ENCODE data around the gene COLGALT1. TPM values are rescaled to one million over a fixed set of nuclear protein-coding genes. Genes with fewer than 3 reads are reported as not detected.

The COLGALT1 gene
- total and polyA plus RNA-seq, 9 donors = 42.1 to 97.0 (median 75.8) TPM

DNA sequence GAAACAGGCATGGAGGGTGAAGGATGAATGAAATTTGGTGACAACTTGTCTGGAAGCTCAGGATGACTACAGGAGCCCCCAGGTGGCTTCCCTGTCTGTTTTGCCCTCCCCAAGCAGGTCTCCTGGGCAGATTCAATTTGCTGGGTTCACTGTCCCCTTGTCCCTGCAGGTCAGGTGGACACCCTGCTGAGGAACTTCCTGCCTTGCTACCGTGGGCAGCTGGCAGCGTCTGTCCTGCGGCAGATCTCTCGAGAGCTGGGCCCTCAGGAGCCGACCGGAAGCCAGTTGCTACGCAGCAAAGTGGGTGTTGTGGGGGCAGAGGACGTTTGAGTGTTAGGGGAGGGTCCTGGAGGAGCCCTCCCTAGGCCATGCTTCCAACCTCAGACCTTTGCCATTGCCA, 24.9 kb upstream of the COLGALT1 start:
- no peak overlapping the region for H3K27ac ChIP-seq (ENCODE audit: low read length)
- H3K36me3 ChIP-seq (ENCODE audit: control insufficient read depth, insufficient read depth, low read length) = no peaks in the 10 kb centered on the region
- peaks cover 2% of the 10 kb centered on the region for H3K27me3 ChIP-seq (ENCODE audit: control insufficient read depth, insufficient read depth, low read length)
- H3K9me3 ChIP-seq (replicated peaks; ENCODE audit: control insufficient read depth, low read depth, low read length) = peaks cover 7% of the 10 kb centered on the region
- WGBS (ENCODE audit: insufficient coverage) = 0% methylated on average over 3 of the region's 8 CpGs
- no peak overlapping the region for H3K4me3 ChIP-seq (ENCODE audit: low read length)
- no peaks in the 10 kb centered on the region for H3K4me1 ChIP-seq (ENCODE audit: control insufficient read depth, insufficient read depth, low read length)
- no peak for DNase-seq

DNA sequence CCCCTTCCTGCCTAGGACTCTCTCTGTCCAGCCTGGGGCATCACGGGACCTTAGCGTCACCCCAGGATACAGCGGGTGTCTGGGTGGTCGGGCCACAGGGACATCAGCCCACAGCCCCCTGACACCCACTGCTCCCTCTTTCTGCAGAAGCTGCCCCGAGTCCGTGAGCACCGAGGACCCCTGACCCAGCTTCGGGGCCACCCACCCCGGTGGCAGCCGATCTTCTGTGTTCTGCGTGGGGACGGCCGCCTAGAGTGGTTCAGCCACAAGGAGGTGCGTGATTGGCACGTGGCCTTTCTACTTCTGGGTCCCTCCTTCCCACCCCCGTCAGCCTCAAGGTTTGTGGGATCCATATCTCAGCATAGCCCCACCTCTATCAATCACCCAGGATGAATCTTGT, 23.3 kb upstream of the COLGALT1 start:
- no peak overlapping the region for H3K4me3 ChIP-seq (ENCODE audit: low read length)
- H3K27me3 ChIP-seq (ENCODE audit: control insufficient read depth, insufficient read depth, low read length) = peaks cover 2% of the 10 kb centered on the region
- no peak for DNase-seq
- WGBS (ENCODE audit: insufficient coverage) = 86% methylated on average over 15 of the region's 16 CpGs
- H3K36me3 ChIP-seq (ENCODE audit: control insufficient read depth, insufficient read depth, low read length) = no peaks in the 10 kb centered on the region
- H3K9me3 ChIP-seq (replicated peaks; ENCODE audit: control insufficient read depth, low read depth, low read length) = peaks cover 7% of the 10 kb centered on the region
- H3K4me1 ChIP-seq (ENCODE audit: control insufficient read depth, insufficient read depth, low read length) = no peaks in the 10 kb centered on the region
- no peak overlapping the region for H3K27ac ChIP-seq (ENCODE audit: low read length)

DNA sequence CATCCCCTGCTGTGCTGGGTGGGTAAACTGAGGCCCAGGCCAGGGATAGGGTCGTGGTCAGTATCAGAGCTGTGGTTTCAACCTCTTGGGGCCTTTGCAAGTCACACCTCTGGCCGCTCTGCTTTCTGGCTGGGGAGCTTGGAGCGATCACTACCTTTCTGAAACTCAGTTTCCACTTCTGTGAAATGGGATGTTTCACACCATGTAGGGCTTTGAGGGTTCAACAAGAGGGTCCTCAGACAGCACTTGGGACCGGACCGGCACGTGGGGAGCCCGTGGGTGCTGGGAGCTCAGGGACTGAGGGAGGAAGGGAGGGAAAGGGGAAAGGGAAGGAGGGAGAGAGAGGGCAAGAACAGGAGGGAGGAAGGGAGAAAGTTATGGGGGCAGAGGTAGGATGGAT, 22.9 kb upstream of the COLGALT1 start:
- Histone ChIP-seq H3K9me3 (replicated peaks; ENCODE audit: control insufficient read depth, low read depth, low read length) (peaks cover 7% of the 10 kb centered on the region), H3K4me1 (ENCODE audit: control insufficient read depth, insufficient read depth, low read length) (no peaks in the 10 kb centered on the region), H3K36me3 (ENCODE audit: control insufficient read depth, insufficient read depth, low read length) (no peaks in the 10 kb centered on the region), H3K27ac (ENCODE audit: low read length) (no peak overlapping the region), H3K4me3 (ENCODE audit: low read length) (no peak overlapping the region), H3K27me3 (ENCODE audit: control insufficient read depth, insufficient read depth, low read length) (peaks cover 2% of the 10 kb centered on the region)
- 69% methylated on average over 7 of the region's 7 CpGs for WGBS (ENCODE audit: insufficient coverage)
- no peak for DNase-seq

DNA sequence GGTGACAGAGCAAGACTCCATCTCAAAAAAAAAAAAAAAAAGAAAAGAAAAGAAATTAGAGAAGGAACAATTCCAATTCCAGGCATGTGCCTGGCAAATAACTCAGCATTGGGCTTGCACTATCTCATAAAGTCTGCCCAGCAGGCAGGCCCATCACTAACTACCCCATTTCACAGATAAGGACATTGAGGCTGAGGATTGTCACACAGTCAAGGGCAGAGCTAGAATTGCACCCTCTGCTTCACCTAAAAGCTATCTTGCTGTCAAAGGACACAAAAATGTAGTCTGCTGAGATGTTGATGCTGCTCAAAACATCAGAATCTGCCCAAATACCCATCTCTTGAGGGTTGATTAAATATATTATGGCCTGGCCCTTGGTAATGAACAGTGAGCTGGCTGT, 20.7 kb upstream of the COLGALT1 start:
- Histone ChIP-seq H3K27ac (ENCODE audit: low read length) (no peak overlapping the region), H3K9me3 (replicated peaks; ENCODE audit: control insufficient read depth, low read depth, low read length) (no peaks in the 10 kb centered on the region), H3K4me1 (ENCODE audit: control insufficient read depth, insufficient read depth, low read length) (peaks cover 10% of the 10 kb centered on the region), H3K27me3 (ENCODE audit: control insufficient read depth, insufficient read depth, low read length) (peaks cover 2% of the 10 kb centered on the region), H3K36me3 (ENCODE audit: control insufficient read depth, insufficient read depth, low read length) (no peaks in the 10 kb centered on the region), H3K4me3 (ENCODE audit: low read length) (no peak overlapping the region)
- DNase-seq = no peak

DNA sequence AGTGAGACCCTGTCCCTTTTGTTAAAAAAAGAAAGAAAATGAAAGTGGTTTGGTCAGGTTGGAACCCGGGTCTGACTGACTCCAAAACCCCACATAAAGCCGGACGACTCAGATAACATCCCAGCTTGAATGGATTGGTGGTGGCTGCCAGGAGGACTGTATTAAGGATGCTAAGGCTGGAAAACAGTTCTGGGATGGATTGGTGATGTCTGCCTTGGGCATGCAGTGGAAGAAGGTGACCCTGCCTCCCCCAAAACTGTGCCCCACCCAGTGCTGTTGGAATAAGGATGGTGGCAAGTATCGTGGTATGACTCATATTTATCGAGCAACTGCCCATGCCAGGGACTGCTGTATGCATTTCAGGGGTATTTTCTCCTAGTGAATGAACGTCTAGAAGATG, 18.5 kb upstream of the COLGALT1 start:
- no peak for DNase-seq
- peaks cover 11% of the 10 kb centered on the region for H3K4me1 ChIP-seq (ENCODE audit: control insufficient read depth, insufficient read depth, low read length)
- peaks cover under 1% of the 10 kb centered on the region for H3K27me3 ChIP-seq (ENCODE audit: control insufficient read depth, insufficient read depth, low read length)
- H3K36me3 ChIP-seq (ENCODE audit: control insufficient read depth, insufficient read depth, low read length) = no peaks in the 10 kb centered on the region
- H3K4me3 ChIP-seq (ENCODE audit: low read length) = no peak overlapping the region
- WGBS (ENCODE audit: insufficient coverage) = 77% methylated on average over 4 of the region's 6 CpGs
- peaks cover 6% of the 10 kb centered on the region for H3K9me3 ChIP-seq (replicated peaks; ENCODE audit: control insufficient read depth, low read depth, low read length)
- no peak overlapping the region for H3K27ac ChIP-seq (ENCODE audit: low read length)

DNA sequence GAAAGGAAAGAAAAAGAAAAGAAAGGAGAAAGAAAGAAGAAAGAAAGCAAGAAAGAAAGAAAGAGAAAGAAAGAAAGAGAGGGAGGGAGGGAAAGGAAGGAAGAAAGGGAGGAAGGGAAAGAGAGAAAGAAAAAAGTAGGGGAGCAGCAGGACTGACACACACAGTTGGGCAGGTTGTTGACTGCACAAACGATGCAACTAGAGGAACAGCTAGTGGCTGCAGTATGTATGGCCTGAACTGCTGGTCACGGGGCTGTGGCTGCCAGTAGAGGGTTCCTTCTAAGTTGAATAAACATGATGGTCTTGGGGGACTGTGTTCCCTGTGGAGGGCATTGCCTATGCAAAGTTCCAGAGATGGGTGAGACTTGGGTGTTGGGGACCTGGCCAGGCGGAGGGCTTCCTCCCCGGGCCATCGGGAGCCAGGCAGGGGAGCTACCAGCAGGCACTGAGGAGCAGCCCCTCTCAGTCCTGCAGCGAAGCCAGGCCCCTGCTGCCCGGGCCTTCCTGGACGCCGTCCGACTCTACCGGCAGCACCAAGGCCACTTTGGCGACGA, 16.7 kb upstream of the COLGALT1 start:
- H3K27ac ChIP-seq (ENCODE audit: low read length) = no peak overlapping the region
- H3K9me3 ChIP-seq (replicated peaks; ENCODE audit: control insufficient read depth, low read depth, low read length) = peaks cover 6% of the 10 kb centered on the region
- peaks cover 11% of the 10 kb centered on the region for H3K4me1 ChIP-seq (ENCODE audit: control insufficient read depth, insufficient read depth, low read length)
- H3K36me3 ChIP-seq (ENCODE audit: control insufficient read depth, insufficient read depth, low read length) = no peaks in the 10 kb centered on the region
- WGBS (ENCODE audit: insufficient coverage) = 5% methylated on average over 13 of the region's 13 CpGs
- DNase-seq = no peak
- H3K4me3 ChIP-seq (ENCODE audit: low read length) = peak overlapping the region; percentile 45
- H3K27me3 ChIP-seq (ENCODE audit: control insufficient read depth, insufficient read depth, low read length) = no peaks in the 10 kb centered on the region

DNA sequence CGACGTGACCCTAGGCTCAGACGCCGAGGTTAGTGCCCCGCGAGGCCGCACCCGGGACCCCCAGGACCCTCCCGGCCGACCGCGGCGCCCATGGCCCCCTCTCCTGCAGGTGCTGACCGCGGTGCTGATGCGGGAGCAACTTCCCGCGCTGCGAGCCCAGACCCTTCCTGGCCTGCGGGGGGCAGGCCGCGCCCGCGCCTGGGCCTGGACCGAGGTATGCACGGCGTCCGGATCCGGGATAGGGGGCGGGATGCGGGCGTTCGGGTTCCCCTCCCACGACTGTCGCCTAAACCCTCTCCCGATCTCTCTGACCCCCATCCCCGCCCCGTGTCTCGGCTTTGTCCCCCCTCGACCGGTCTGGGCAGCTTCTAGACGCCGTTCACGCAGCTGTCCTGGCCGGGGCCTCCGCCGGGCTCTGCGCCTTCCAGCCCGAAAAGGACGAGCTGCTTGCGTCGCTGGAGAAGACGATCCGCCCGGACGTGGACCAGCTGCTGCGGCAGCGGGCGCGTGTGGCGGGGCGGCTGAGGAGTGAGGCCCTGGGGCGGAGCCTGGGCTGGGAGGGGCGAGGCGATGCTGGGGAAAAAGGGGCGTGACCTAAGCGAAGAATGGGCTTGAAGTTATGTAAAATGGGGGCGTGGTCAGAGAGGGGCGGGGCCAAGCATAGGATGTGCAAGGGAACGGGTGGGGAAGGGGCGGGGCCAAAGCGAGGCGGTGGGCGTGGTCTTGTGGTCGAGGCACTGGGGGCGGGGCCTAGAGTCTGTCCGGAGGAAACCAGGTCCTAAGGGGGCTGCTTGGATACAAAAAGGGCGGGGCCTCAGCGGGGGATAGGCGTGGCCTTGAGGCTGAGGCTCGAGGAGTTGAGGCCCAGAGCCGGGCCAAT, 16.0 kb upstream of the COLGALT1 start:
- H3K27ac ChIP-seq (ENCODE audit: low read length) = peak overlapping the region; percentile 67
- under 1% methylated on average over 79 of the region's 82 CpGs for WGBS (ENCODE audit: insufficient coverage)

DNA sequence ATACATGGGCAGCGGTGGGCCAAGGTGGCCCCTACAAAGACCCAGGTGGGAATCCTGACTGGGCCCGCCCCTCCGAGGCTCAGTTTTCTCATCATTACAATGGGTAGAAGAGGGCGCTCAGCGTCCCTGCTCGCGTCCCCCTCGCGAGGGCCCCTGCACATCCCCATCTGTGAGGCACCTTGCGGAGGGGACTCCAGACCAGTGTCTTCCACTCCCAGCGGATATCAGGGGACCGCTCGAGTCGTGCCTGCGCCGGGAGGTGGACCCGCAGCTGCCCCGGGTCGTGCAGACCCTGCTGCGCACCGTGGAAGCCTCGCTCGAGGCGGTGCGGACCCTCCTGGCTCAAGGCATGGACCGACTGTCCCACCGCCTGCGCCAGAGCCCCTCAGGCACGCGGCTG, 15.3 kb upstream of the COLGALT1 start:
- 62% methylated on average over 27 of the region's 30 CpGs for WGBS (ENCODE audit: insufficient coverage)
- no peaks in the 10 kb centered on the region for H3K27me3 ChIP-seq (ENCODE audit: control insufficient read depth, insufficient read depth, low read length)
- DNase-seq = no peak
- no peak overlapping the region for H3K27ac ChIP-seq (ENCODE audit: low read length)
- H3K9me3 ChIP-seq (replicated peaks; ENCODE audit: control insufficient read depth, low read depth, low read length) = peaks cover 6% of the 10 kb centered on the region
- H3K4me1 ChIP-seq (ENCODE audit: control insufficient read depth, insufficient read depth, low read length) = peaks cover 11% of the 10 kb centered on the region
- H3K36me3 ChIP-seq (ENCODE audit: control insufficient read depth, insufficient read depth, low read length) = no peaks in the 10 kb centered on the region
- H3K4me3 ChIP-seq (ENCODE audit: low read length) = no peak overlapping the region

More for the DNA sequence above, 16.0 kb upstream of the COLGALT1 start:
- Histone ChIP-seq H3K4me1 (ENCODE audit: control insufficient read depth, insufficient read depth, low read length) (peaks cover 11% of the 10 kb centered on the region), H3K9me3 (replicated peaks; ENCODE audit: control insufficient read depth, low read depth, low read length) (peaks cover 6% of the 10 kb centered on the region), H3K36me3 (ENCODE audit: control insufficient read depth, insufficient read depth, low read length) (no peaks in the 10 kb centered on the region), H3K4me3 (ENCODE audit: low read length) (peak overlapping the region; percentile 45), H3K27me3 (ENCODE audit: control insufficient read depth, insufficient read depth, low read length) (no peaks in the 10 kb centered on the region)
- DNase-seq = peak; percentile 94

DNA sequence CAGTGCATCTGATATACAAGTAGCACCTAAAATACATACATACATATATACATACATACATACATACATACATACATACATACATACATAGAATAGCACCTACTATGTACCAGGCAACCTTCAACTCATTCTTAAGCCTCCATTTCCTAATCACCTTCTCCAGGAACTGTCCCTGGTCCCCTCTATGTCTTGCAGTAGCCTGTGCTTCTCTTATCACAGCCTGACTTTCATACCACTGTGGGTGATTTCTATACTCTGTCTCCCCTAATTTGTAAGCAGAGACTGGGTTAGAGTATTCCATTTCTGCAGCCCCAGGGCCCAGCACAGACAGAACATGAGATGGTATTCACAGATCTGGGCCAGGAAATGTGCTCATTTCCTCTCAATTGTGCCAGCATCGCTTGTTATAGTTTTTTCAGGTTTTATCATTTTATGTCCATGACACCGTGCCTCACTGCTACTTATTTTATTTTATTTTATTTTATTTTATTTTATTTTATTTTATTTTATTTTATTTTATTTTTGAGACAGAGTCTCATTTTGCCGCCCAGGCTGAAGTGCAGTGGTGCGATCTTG, 14.2 kb upstream of the COLGALT1 start:
- no CpG with 5 or more reads among the region's 4 CpGs for WGBS (ENCODE audit: insufficient coverage)
- Histone ChIP-seq H3K9me3 (replicated peaks; ENCODE audit: control insufficient read depth, low read depth, low read length) (peaks cover 6% of the 10 kb centered on the region), H3K36me3 (ENCODE audit: control insufficient read depth, insufficient read depth, low read length) (no peaks in the 10 kb centered on the region), H3K4me1 (ENCODE audit: control insufficient read depth, insufficient read depth, low read length) (peaks cover 11% of the 10 kb centered on the region), H3K27ac (ENCODE audit: low read length) (no peak overlapping the region), H3K27me3 (ENCODE audit: control insufficient read depth, insufficient read depth, low read length) (no peaks in the 10 kb centered on the region), H3K4me3 (ENCODE audit: low read length) (no peak overlapping the region)
- DNase-seq = no peak

DNA sequence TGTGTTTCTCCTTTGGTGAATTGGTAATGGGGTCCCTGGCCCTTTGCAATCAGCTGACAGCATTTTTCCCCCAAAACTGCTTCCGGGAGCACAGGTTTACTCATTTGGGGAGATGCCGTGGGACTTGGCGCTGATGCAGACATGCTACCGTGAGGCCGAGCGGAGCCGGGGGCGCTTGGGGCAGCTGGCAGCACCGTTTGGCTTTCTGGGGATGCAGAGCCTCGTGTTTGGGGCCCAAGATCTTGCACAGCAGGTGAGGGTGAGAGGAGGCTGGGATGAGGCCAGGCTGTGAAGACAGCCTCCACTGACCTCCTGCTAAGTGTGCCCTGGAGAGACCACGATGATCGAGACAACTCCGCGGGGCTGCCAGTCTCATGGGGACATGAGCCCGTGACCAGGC, 13.4 kb upstream of the COLGALT1 start:
- DNase-seq = no peak
- no peaks in the 10 kb centered on the region for H3K27me3 ChIP-seq (ENCODE audit: control insufficient read depth, insufficient read depth, low read length)
- WGBS (ENCODE audit: insufficient coverage) = 53% methylated on average over 14 of the region's 15 CpGs

More for the DNA sequence above, 13.4 kb upstream of the COLGALT1 start:
- no peak overlapping the region for H3K27ac ChIP-seq (ENCODE audit: low read length)
- no peak overlapping the region for H3K4me3 ChIP-seq (ENCODE audit: low read length)
- peaks cover 6% of the 10 kb centered on the region for H3K9me3 ChIP-seq (replicated peaks; ENCODE audit: control insufficient read depth, low read depth, low read length)
- no peaks in the 10 kb centered on the region for H3K36me3 ChIP-seq (ENCODE audit: control insufficient read depth, insufficient read depth, low read length)
- H3K4me1 ChIP-seq (ENCODE audit: control insufficient read depth, insufficient read depth, low read length) = peaks cover 11% of the 10 kb centered on the region
